AG04450 (cell line): ENCODE results near the gene PTPN13. TPM values are rescaled to one million over a fixed set of nuclear protein-coding genes. Genes with fewer than 3 reads are reported as not detected.
A peak's percentile ranks its signal among the peaks of the same experiment; 100 is the strongest.

Experiments used
- CTCF ChIA-PET: fragments of 300-600, 350-600 bp; formaldehyde crosslinking; extraction: SDS; loops from one replicate; lab custom pipeline; 2022; ENCODE audit warnings: antibody characterized with exemption, inconsistent platforms; lab: Charles Lee
- POLR2A ChIA-PET: fragments of 350-600 bp; formaldehyde crosslinking; extraction: SDS; loops from one replicate; lab custom pipeline; 2021; ENCODE audit warnings: antibody characterized with exemption, inconsistent platforms; lab: Yijun Ruan, JAX
- DNase-seq: peaks from one replicate; pipeline ENCODE4 v3.0.0-alpha.2; 2011; ENCODE audit warnings: low read depth, low spot score
- H3K27ac ChIP-seq: one replicate; pipeline ENCODE4 v1.5.1; 2012; ENCODE audit warnings: low read depth, low read length, control low read depth
- H3K27me3 ChIP-seq: one replicate; pipeline ENCODE4 v1.6.0; 2012; ENCODE audit warnings: low read length; ENCODE audit not compliant: control insufficient read depth, insufficient read depth
- H3K4me3 ChIP-seq: 2 replicates; pipeline ENCODE4 v1.5.1; 2011; ENCODE audit warnings: mild to moderate bottlenecking, low read depth, low read length, control low read depth
- H3K9me3 ChIP-seq: 2 replicates; pipeline ENCODE4 v1.5.1; 2012; ENCODE audit warnings: low read length; ENCODE audit not compliant: control insufficient read depth, insufficient read depth
- polyA plus RNA-seq: library from polyadenylated mRNA; depleted of rRNA; stranded (reverse); fragments of >200 nt; gene quantifications from 2 replicates; pipeline ENCODE4 v1.2.3, GENCODE V29; 2011
- TF ChIP-seq, protein P1 (sequence below): IDR thresholded peaks from 2 replicates; pipeline ENCODE4 v1.5.1; 2011; ENCODE audit warnings: low read depth, low read length, control low read depth, inconsistent platforms

Gene PTPN13
- polyA plus RNA-seq, 1 experiment, result 26.7 TPM

- ChIA-PET CTCF (no interaction called here), POLR2A (no interaction called here)
- no peaks in the 10 kb centered on the region; the same call in 1 of the 2 replicates for H3K9me3 ChIP-seq
- H3K27me3 ChIP-seq, result no peaks in the 10 kb centered on the region
- H3K27ac ChIP-seq, result no peak overlapping the region
- DNase-seq, result no peak
- TF ChIP-seq, protein P1, sequence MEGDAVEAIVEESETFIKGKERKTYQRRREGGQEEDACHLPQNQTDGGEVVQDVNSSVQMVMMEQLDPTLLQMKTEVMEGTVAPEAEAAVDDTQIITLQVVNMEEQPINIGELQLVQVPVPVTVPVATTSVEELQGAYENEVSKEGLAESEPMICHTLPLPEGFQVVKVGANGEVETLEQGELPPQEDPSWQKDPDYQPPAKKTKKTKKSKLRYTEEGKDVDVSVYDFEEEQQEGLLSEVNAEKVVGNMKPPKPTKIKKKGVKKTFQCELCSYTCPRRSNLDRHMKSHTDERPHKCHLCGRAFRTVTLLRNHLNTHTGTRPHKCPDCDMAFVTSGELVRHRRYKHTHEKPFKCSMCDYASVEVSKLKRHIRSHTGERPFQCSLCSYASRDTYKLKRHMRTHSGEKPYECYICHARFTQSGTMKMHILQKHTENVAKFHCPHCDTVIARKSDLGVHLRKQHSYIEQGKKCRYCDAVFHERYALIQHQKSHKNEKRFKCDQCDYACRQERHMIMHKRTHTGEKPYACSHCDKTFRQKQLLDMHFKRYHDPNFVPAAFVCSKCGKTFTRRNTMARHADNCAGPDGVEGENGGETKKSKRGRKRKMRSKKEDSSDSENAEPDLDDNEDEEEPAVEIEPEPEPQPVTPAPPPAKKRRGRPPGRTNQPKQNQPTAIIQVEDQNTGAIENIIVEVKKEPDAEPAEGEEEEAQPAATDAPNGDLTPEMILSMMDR, result no peak
- H3K4me3 ChIP-seq, result no peak overlapping the region
Observed at GRCh38 chr4:86661006-86661405, 66.9 kb downstream of the PTPN13 start.

DNA sequence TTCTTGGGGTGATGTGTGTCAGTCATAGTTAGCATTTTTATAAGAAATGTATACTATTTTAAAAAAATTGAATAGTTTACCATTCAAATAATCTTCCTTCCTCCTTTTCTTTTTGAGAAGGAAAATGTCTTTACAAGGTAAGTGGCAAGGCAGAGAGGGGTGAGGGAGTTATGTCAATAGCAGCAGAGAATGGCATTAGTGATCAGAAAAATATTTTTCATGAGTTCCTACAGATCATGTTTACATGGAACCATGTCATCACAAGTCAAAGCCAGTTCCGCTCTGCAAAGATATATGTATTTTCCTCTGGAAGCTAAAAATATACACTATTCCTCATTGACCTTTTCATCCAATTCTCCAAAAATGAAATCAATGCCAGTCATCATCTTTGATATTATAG lies 67.3 kb downstream of the PTPN13 start:
- CTCF ChIA-PET, result no interaction called here
- POLR2A ChIA-PET, result no interaction called here

DNA sequence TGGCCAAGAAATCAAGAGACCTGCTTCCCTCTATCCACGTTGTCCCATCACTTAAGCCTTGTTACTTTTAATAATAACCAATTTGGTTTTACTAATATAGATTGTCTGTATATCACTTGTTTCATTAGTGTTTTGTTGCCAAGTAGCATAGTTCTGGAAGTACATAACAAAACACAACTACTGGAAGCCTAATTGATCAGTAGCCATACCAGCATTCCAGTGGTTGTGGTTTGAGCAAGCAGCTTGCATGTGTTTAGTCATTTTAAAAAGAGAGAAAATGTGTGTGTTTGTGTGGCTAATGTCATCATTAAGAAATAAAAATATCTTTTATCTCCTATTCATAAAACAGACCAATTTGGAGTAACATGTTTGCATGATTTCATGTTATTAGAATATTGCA lies 70.8 kb downstream of the PTPN13 start:
- DNase-seq, result no peak
- Histone ChIP-seq H3K27me3 (no peaks in the 10 kb centered on the region), H3K9me3 (no peaks in the 10 kb centered on the region), H3K27ac (no peak overlapping the region), H3K4me3 (no peak overlapping the region)
- POLR2A ChIA-PET, result no interaction called here
- CTCF ChIA-PET, result interaction anchor here (1.9 kb wide), 1 partner anchor 169 kb away, joined by 5 read pairs; no protein-coding TSS in a partner anchor
- TF ChIP-seq, protein P1, result no peak

More for the DNA sequence above, 67.3 kb downstream of the PTPN13 start:
- H3K9me3 ChIP-seq, result no peaks in the 10 kb centered on the region; the same call in 1 of the 2 replicates
- no peak overlapping the region for H3K27ac ChIP-seq
- no peak for DNase-seq
- no peak overlapping the region for H3K4me3 ChIP-seq
- TF ChIP-seq, protein P1, result no peak
- no peaks in the 10 kb centered on the region for H3K27me3 ChIP-seq

DNA sequence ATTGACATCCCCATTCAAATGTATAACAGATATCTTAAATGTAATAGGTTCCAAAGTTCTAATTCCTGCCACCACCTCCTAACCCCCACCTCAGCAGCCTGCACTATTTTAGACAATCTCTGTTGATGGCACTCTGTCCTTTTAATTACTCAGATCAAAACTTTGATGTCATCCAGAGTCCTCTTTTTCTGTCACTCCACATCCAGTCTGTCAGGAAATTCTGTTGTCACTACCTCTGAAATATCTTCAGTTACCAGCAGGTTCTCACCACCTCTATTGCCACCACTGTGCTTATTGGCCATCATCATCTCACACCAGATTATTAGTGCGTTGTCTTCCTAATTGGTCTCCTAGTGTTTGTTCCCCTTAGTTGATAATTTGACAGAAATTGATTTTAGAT lies 76.2 kb downstream of the PTPN13 start:
- POLR2A ChIA-PET, result no interaction called here
- no peak overlapping the region for H3K27ac ChIP-seq
- CTCF ChIA-PET, result no interaction called here

DNA sequence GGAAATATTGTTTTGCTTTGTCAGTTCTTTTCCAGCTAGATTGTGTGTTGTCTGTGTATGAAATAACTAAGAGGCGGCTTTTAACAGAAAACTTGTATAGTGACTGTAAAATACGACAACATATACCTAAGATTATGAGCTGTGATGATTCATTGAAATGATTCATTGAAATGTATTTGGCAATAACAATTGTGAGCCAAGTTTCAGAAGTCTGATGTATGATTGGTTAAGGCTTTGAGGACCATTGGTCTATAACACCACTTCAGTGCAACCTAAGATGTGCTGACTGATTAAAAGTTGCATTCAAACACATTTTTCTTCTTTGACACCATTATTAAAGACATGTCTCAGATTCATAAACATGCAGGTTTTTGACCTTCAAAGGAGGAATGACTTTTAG lies 76.6 kb downstream of the PTPN13 start:
- peak; percentile 6 for DNase-seq
- H3K9me3 ChIP-seq, result no peaks in the 10 kb centered on the region
- POLR2A ChIA-PET, result no interaction called here
- CTCF ChIA-PET, result no interaction called here
- no peak overlapping the region for H3K27ac ChIP-seq
- H3K4me3 ChIP-seq, result no peak overlapping the region
- TF ChIP-seq, protein P1, result no peak
- H3K27me3 ChIP-seq, result no peaks in the 10 kb centered on the region

More for the DNA sequence above, 76.2 kb downstream of the PTPN13 start:
- H3K27me3 ChIP-seq, result no peaks in the 10 kb centered on the region
- no peak for DNase-seq
- no peak overlapping the region for H3K4me3 ChIP-seq
- H3K9me3 ChIP-seq, result no peaks in the 10 kb centered on the region
- TF ChIP-seq, protein P1, result no peak
